EH (cell line): ENCODE results near the gene PNPLA7.
"Not testable (repeated sequence)": the region's sequence is repeated elsewhere in the genome, so short reads cannot be mapped to it uniquely, and the experiment has no call there.

ENCODE experiments used
- DNase-seq: peaks from one replicate; pipeline ENCODE4 v3.0.0-alpha.2; 2015; ENCODE audit warnings: low read depth

The PNPLA7 gene

GRCh38 chr9:137417161-137418021 is 132.8 kb downstream of the PNPLA7 start:
- DNase-seq = peak; percentile 20

- no peak for DNase-seq
These were observed 133.5 kb downstream of the PNPLA7 start for GRCh38 chr9:137416563-137417151.

- no peak for DNase-seq
These were observed 134.1 kb downstream of the PNPLA7 start for GRCh38 chr9:137416006-137416562.

GRCh38 chr9:137415451-137415850 is 134.8 kb downstream of the PNPLA7 start:
- no peak for DNase-seq

GRCh38 chr9:137412431-137412830 is 137.8 kb downstream of the PNPLA7 start:
- DNase-seq = peak; percentile 15

- peak; percentile 91 for DNase-seq
These were observed 138.4 kb downstream of the PNPLA7 start for GRCh38 chr9:137411645-137412380.

- peak; percentile 19 for DNase-seq
These were observed 138.9 kb downstream of the PNPLA7 start for GRCh38 chr9:137411260-137411644.

GRCh38 chr9:137410891-137411249 is 139.3 kb downstream of the PNPLA7 start:
- DNase-seq = no peak

- not testable (repeated sequence) for DNase-seq
These were observed 139.8 kb downstream of the PNPLA7 start for GRCh38 chr9:137410236-137410890.
